Fibroblast of the aortic adventitia (primary cell): ENCODE results near the gene MUC3A. TPM values are rescaled to one million over a fixed set of nuclear protein-coding genes. Genes with fewer than 3 reads are reported as not detected.

ENCODE experiments used
- DNase-seq: peaks from one replicate; pipeline ENCODE4 v3.0.0-alpha.2; 2010; ENCODE audit warnings: low read depth
- H3K4me3 ChIP-seq: 2 replicates; pipeline ENCODE4 v1.5.1; 2011; ENCODE audit warnings: low read depth, mild to moderate bottlenecking, control low read depth, low read length, moderate library complexity
- total RNA-seq: library from RNA; depleted of rRNA; stranded (reverse); fragments of >200 nt; gene quantifications from 2 replicates; pipeline ENCODE4 v1.2.3, GENCODE V29; 2012; ENCODE audit warnings: low replicate concordance
- TF ChIP-seq, protein P1 (sequence below): IDR thresholded peaks from 2 replicates; pipeline ENCODE4 v1.5.1; 2011; ENCODE audit warnings: mild to moderate bottlenecking, low read length, control low read depth, inconsistent platforms; ENCODE audit not compliant: insufficient read depth

MUC3A gene
- total RNA-seq, 1 donor: not detected

DNA sequence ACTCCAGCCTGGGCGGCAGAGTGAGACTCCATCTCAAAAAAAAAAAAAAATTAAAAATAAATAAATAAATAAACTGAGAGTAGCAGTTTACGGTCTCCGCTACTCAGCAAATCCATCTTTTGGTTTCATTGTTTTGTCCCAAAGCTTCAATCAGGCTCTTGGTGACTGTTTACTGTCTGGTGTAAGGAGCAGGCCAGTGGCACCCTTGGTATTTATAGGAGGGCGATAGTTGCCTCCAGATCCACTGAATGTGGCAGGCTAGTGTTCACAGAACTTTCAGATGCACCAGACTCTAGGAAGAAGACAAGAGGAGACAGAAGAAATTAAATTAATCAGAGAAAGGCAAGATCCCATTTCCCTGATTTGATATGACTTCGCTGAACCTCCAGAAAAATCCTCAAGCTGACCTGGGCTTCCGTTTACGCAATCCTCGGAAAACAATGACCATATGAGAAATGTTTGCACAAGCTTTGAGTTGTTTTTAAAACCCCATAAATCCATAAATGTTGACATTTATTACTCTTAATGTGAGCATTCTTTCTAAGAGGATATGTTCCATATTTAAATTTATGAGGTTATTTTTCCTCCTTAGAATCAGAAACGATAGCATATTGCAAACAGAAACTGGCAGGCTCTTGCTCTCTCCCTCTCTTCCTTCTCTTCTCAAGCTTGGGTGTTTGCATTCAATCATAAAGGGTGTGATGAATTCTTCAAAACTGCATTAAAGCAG, 7.1 kb upstream of the MUC3A start:
- TF ChIP-seq, protein P1, sequence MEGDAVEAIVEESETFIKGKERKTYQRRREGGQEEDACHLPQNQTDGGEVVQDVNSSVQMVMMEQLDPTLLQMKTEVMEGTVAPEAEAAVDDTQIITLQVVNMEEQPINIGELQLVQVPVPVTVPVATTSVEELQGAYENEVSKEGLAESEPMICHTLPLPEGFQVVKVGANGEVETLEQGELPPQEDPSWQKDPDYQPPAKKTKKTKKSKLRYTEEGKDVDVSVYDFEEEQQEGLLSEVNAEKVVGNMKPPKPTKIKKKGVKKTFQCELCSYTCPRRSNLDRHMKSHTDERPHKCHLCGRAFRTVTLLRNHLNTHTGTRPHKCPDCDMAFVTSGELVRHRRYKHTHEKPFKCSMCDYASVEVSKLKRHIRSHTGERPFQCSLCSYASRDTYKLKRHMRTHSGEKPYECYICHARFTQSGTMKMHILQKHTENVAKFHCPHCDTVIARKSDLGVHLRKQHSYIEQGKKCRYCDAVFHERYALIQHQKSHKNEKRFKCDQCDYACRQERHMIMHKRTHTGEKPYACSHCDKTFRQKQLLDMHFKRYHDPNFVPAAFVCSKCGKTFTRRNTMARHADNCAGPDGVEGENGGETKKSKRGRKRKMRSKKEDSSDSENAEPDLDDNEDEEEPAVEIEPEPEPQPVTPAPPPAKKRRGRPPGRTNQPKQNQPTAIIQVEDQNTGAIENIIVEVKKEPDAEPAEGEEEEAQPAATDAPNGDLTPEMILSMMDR: no peak
- DNase-seq: no peak
- H3K4me3 ChIP-seq: no peak overlapping the region

DNA sequence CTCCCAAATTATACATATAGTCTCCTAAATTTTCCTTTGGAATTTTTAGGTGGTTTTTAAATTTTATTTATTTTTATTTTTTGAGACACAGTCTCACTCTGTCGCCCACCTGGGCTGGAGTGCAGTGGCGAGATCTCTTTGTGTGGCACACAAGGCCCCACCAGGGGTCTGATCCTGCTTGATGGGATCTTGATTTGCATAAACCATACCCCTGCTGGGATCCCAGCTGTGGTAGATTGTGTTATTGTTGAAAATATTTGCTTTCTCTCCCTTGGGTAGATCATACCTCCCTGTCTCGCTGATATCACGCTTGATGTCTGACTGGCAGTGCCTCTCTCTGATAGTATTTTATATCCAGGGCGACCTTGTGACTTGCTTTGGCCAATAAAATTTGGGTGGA, 5.6 kb upstream of the MUC3A start:
- H3K4me3 ChIP-seq: no peak overlapping the region
- TF ChIP-seq, protein P1: no peak
- DNase-seq: no peak

GRCh38 chr7:100944138-100944537, 5.2 kb upstream of the MUC3A start:
- DNase-seq: no peak
- H3K4me3 ChIP-seq: no peak overlapping the region
- TF ChIP-seq, protein P1: no peak

GRCh38 chr7:100946111-100946510, 3.2 kb upstream of the MUC3A start:
- TF ChIP-seq, protein P1: no peak
- no peak for DNase-seq

DNA sequence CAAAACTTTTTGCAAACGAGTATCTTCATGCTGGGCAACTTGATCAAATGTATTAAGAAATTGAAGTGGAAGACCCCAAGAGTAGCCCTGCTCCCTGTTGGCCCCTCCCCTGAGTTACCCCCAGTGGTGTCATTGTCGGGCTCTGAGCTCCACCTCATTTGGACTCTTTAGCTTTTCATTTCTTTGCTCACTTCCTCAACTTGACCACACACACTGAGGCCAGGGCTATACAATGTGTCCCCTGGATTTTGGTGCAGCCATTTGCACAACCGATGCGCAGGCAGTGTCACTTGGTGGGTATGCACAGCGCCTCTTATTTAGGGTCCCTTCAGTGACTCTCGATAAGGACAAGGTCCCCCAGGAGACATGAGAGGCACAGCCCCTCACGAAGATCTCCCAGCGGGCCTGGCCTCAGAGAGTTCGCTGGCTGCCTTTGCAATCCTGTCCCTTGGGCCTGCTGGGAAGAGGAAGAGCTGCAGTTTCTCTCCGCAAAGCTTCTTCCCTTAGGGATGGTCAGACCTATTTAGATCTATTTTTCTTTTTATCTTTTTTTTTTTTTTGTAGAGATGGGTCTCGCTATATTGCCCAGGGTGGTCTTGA, 2.5 kb upstream of the MUC3A start:
- no peak for DNase-seq
- TF ChIP-seq, protein P1: no peak
- no peak overlapping the region for H3K4me3 ChIP-seq

More at GRCh38 chr7:100946111-100946510, 3.2 kb upstream of the MUC3A start:
- H3K4me3 ChIP-seq: no peak overlapping the region

- no peak for DNase-seq
- TF ChIP-seq, protein P1: no peak
- no peak overlapping the region for H3K4me3 ChIP-seq
These were observed 1.5 kb upstream of the MUC3A start for GRCh38 chr7:100947792-100948191.
